NCI-H1092 treated with DMSO at 0.1 percent for 48 hours (cell line): ENCODE results near the gene ENDOU.
A peak's percentile ranks its signal among the peaks of the same experiment; 100 is the strongest.

Experiments used
- DNase-seq: peaks from one replicate; lab custom pipeline; 2025; lab: John Stamatoyannopoulos, UW

Gene ENDOU

GRCh38 chr12:47743311-47743860, 18.1 kb upstream of the ENDOU start:
- no peak for DNase-seq

- DNase-seq = peak; percentile 60
Measured at GRCh38 chr12:47742253-47742825, 17.0 kb upstream of the ENDOU start.

GRCh38 chr12:47741340-47741703, 16.0 kb upstream of the ENDOU start:
- peak; percentile 99 for DNase-seq

GRCh38 chr12:47740606-47741339, 15.5 kb upstream of the ENDOU start:
- DNase-seq = peak; percentile 58

- no peak for DNase-seq
Measured at GRCh38 chr12:47739979-47740378, 14.7 kb upstream of the ENDOU start.

- no peak for DNase-seq
Measured at GRCh38 chr12:47739297-47739696, 14.0 kb upstream of the ENDOU start.

- no peak for DNase-seq
Measured at GRCh38 chr12:47737936-47738594, 12.8 kb upstream of the ENDOU start.

GRCh38 chr12:47736877-47737676, 11.8 kb upstream of the ENDOU start:
- peak; percentile 34 for DNase-seq

- no peak for DNase-seq
Measured at GRCh38 chr12:47736216-47736615, 10.9 kb upstream of the ENDOU start.

- DNase-seq = no peak
Measured at GRCh38 chr12:47735649-47736048, 10.4 kb upstream of the ENDOU start.

GRCh38 chr12:47734725-47735480, 9.6 kb upstream of the ENDOU start:
- peak; percentile 42 for DNase-seq

- DNase-seq = no peak
Measured at GRCh38 chr12:47733142-47733541, 7.9 kb upstream of the ENDOU start.

- no peak for DNase-seq
Measured at GRCh38 chr12:47732504-47732903, 7.2 kb upstream of the ENDOU start.

GRCh38 chr12:47731723-47732122, 6.4 kb upstream of the ENDOU start:
- no peak for DNase-seq

GRCh38 chr12:47730341-47730744, 5.1 kb upstream of the ENDOU start:
- peak; percentile 75 for DNase-seq

- DNase-seq = no peak
Measured at GRCh38 chr12:47729233-47729632, 3.9 kb upstream of the ENDOU start.

- DNase-seq = no peak
Measured at GRCh38 chr12:47725893-47726292, 603 bp upstream of the ENDOU start.

GRCh38 chr12:47722941-47723631, 2.2 kb downstream of the ENDOU start:
- no peak for DNase-seq

GRCh38 chr12:47722136-47722834, 3.0 kb downstream of the ENDOU start:
- DNase-seq = no peak

GRCh38 chr12:47721431-47721973, 3.8 kb downstream of the ENDOU start:
- DNase-seq = no peak
